Esophagus mucosa (tissue), 1 donor: ENCODE results near the gene BTBD2. TPM values are rescaled to one million over a fixed set of nuclear protein-coding genes. Genes with fewer than 3 reads are reported as not detected.
A peak's percentile ranks its signal among the peaks of the same experiment; 100 is the strongest.
"Not testable (repeated sequence)": the region's sequence is repeated elsewhere in the genome, so short reads cannot be mapped to it uniquely, and the experiment has no call there.

Experiments used
- ATAC-seq: fragments of 200-7000 bp; cut with Tn5 transposase; one replicate; pipeline ENCODE4 v1.9.1; 2020
- total RNA-seq: library from RNA; stranded (reverse); gene quantifications from one replicate; pipeline ENCODE4 v1.2.4, GENCODE V29; 2023
- donor health status: DM: yes; HTN: yes; CAD: no.

Gene BTBD2
- total RNA-seq, 1 donor from 2014 or later = 68.6 TPM

GRCh38 chr19:2039089-2039958, 23.8 kb upstream of the BTBD2 start:
- no peak for ATAC-seq

DNA sequence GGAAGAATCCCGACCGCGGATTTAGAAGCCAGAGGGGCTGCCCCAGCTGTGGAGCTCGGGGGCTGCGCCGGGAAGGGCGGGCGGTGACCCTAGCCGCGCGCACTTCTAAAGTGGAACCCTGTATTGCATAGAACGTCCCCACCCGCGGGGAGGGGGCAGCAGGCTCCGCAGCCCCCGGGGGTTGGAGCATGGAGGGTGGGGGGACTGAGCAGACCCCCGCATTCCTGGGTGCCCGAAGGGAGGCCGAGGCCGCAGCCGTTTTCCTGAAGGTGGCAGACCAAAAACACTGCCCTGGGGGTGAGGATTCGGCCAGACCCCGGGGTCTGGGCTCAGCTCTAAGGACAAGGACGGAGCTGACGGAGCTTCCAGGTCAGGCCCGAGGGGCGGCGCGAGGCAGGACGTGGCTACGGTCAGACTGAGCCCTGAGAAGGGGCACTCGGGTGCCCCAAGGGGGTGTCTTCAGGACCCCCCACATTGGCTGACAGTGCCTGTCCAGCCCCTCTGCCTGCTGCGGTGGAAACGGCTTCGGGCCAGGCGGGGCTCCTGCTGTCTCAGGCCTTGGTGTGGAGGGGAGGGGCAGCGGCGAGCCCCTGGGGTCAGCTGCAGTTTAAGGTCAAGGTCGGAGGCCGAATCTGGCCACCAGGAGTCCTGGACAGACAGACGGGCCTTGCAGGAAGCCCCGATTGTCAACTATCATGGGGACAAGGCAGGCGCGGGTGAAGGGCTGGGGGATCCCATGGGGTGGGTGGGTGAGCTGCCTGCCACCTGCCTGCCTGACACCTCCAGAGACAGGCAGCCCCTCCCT, 23.0 kb upstream of the BTBD2 start:
- ATAC-seq = no peak

GRCh38 chr19:2037651-2038255, 22.2 kb upstream of the BTBD2 start:
- ATAC-seq = no peak

GRCh38 chr19:2036424-2036823, 20.9 kb upstream of the BTBD2 start:
- no peak for ATAC-seq

DNA sequence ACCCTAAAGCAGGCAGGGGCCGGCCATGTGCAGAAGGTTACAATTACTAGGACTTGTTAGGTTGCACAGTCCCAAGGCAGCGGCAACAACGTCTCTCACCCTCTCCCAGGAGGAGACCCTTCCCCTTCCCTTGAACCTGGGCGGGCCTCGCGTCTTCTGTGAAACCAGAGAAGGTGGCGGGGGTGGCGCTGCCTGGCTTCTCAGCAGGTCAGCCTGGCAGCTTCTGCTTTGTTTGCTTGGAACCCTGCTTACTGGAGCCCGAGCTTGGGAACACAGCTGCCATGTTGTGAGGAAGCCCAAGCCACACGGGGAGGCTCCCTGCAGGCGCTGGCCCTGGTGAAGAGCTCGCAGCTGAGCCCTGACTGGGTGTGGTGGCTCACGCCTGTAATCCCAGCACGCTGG, 20.1 kb upstream of the BTBD2 start:
- no peak for ATAC-seq

DNA sequence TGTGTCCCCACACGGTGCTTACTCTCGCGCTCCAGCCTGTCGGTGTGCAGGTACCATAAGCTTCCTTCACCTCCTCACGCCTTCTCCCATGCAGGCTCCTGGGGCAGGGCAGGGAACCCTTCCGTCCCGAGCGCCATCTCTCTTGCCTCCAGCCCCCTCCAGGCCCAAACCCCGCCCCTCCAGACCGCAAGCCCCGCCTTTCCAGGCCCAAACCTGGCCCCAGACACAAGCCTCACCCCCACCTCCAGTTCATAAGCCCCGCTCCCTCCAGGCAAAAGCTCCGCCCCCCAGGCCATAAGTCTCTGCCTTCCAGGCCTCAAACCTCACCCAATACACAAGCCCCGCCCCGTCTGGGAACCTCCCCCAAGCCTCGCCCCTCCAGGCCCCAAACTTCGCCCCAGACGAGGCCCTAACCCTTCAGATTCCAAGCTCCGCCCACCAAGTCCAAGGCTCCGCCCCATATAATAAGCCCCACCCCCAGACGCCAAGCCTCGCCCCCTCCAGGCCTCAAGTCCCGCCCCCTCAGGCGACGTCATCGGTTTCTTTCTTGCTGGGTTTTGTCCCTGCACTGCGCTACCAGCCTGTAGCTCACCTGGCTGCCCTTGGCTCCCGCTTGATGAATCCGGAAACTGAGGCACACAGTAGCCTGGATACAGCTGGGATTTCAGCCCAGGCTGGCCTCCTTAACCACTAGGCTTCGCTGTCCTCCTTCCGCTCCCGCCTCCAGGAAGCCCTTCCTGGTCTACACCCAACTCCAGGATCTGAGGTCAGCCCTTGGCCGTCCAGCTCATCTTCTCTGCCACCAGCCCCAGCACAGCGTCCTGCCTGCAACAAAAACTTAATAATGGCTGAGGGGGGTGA, 19.4 kb upstream of the BTBD2 start:
- peak; percentile 49 for ATAC-seq

DNA sequence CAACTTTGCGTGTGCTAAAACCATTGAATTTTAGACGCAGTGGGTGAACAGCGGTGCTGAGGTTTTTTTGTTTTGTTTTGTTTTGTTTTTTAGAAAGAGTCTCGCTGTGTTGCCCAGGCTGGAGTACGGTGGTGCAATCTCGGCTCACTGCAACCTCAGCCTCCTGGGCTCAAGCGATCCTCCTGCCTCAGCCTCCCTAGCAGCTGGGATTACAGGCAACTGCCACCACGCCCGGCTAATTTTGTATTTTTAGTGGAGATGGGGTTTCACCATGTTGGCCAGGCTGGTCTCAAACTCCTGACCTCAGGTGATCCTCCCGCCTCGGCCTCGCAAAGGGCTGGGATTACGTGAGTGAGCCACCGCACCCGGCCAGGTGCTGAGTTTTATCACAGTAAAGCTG, 18.7 kb upstream of the BTBD2 start:
- ATAC-seq = not testable (repeated sequence)

- ATAC-seq = no peak
Observed at GRCh38 chr19:2033825-2034159, 18.3 kb upstream of the BTBD2 start.

DNA sequence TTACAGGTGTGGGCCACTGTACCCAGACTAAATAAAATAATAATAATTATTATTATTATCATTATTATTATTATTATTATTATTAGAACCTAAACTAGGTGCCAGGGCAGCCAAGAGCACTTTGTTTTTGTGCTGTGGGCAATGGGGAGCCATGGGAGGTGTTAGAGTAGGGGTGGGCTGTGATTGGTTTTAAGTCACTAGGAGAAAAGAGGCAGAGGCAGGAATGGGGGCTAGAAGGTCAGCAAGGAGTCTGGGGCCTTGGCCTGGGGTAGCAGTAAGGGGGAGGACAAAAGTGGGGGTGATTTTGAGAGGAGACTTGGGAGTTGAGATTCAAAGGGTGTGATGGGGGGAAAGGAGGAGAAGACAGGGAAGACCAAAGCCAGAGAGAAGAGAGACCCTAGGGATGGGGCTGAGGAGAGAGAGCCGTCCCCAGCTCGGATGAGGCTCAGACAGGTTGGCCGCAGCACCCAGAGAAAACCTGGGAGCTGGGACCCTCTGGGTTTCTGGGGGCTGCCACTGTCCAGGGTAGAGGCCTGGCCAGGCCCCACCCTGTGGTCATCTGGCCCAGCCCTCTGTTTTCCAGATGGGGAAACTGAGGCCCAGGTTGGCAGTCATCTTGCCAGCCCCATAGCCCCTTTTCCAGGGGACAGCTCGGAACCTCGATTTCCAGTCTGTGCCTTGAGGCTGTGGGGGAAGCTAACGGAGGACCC, 17.8 kb upstream of the BTBD2 start:
- no peak for ATAC-seq

- peak; percentile 79 for ATAC-seq
Observed at GRCh38 chr19:2032296-2032941, 16.9 kb upstream of the BTBD2 start.

DNA sequence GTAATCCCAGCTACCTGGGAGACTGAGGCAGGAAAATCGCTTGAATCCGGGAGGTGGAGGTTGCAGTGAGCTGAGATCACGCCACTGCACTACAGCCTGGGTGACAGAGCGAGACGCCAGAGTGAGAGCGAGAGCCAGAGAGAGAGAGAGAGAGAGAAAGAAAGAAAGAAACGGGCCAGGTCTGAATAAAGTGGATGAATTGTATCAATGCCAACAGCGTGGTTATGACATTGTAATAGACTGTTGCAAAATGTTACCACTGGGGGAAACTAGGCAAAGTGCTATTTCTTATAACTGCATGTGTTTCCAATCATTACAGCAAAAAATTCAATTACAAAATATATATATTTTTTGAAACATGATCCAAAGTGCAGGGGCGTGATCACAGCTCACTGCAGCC, 11.8 kb upstream of the BTBD2 start:
- no peak for ATAC-seq

DNA sequence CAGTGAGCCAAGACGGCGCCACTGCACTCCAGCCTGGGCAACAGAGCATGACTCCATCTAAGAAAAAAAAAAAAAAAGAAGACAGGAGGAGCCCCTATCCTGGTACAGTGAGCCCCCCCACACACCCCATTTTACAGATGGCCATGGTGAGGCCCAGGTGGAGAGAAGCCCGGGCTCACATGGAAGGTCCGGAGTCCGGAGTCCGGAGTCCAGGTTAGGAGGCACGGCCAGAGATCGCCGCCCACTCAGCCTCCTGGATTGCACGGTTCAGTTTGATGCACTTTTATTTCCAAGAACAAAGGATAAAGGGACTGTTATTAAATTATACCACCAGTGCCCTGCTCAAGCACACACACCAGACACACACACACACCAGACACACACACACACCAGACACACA, 11.3 kb upstream of the BTBD2 start:
- ATAC-seq = no peak

DNA sequence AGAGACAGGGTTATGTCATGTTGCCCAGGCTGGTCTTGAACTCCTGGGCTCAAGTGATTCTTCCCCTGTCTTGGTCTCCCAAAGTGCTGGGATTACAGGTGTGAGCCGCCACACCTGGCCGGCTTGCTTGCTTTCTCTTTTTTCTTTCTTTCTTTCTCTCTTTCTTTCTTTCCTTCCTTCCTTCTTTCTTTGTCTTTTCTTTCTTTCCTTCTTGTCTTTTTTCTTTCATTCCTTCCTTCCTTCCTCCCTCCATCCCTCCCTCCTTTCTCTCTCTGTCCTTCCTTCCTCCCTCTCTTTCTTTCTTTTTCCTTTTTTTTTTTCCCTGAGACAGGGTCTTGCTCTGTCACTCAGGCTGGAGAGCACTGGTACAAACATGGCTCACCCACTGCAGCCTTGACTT, 6.8 kb upstream of the BTBD2 start:
- ATAC-seq = no peak

DNA sequence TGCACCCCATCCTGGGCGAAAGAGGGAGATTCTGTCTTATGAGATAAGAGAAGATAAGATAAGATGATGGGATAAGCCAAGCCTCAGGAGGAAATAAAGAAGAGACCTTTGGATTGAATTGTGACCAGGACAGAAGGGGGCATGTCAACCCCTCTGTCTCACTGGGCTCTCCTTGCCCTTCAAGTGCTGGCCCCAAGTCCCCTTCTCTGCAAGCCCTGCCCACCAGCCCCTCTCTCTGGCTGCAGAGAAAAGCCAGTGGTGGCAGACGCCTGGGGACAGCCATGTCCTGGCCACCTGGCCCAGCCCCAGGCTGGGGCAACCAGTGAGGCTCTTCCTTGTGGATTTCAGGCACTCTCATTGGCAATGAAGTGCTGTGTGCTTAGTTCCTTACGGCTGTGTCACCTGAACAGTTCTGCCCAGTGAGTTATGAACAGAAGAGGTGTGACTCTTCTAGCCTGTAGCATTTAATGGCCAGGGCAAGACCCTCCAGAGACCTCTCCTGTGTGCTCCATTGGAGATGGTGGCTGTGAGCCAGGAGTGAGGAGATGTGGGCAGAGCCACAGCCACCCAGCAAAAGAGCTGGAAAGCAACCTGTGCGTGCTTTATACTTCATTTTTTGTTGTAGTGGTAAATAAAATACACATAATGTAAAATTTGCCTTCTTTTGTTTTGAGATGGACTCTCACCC, 6.1 kb upstream of the BTBD2 start:
- ATAC-seq = peak; percentile 38

GRCh38 chr19:2018752-2019151, 3.2 kb upstream of the BTBD2 start:
- ATAC-seq = no peak

GRCh38 chr19:2016041-2016807, 710 bp upstream of the BTBD2 start:
- peak; percentile 70 for ATAC-seq

GRCh38 chr19:2014731-2015607, 545 bp downstream of the BTBD2 start:
- ATAC-seq = peak; percentile 19

DNA sequence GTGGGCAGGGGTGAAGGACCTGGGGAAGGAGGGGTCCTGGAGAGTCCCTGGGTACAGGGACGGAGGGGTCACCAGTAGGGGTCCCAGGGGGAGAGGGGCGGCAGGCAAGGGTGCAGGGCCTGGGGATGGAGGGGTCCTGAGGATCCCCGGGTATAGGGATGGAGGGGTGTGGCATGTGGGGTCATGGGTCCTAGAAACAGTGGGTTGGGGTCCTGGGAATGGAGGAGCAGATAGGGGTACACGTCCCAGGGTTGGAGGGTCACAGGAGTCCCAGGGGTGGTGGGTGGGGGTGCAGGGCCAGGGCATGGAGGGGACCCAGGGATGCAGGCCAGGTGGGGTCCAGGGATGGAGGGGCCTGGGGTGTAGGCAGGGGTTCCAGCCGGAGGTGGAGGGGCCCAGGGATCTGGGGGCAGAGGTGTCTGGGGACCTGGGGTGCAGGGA, 1.4 kb downstream of the BTBD2 start:
- ATAC-seq = peak; percentile 8

DNA sequence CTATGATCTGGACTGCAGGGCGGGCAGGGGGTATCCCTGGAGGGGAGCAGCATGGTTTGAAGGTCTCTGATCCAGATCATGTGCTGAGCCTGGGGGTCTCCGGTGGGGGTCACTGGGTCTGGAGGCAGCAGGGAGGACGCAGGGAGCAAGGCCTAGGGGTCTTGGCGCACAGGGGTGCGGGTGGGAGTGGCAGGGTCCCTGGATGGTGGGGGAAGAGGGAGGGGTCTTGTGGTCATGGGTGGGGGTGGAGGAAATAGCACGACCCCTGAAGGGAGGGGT, 1.9 kb downstream of the BTBD2 start:
- ATAC-seq = no peak
